Activated CD4-positive, alpha-beta T cell treated with anti-CD3 and anti-CD28 coated beads for 24 hours (primary cell): Measurements from ENCODE around the gene FAM135A.
A peak's percentile ranks its signal among the peaks of the same experiment; 100 is the strongest.
"Not testable (repeated sequence)": the region's sequence is repeated elsewhere in the genome, so short reads cannot be mapped to it uniquely, and the experiment has no call there.

ENCODE experiments used
- DNase-seq, 2 donors: peaks; one replicate each; pipeline ENCODE4 v3.0.0-alpha.2; 2020; ENCODE audit warnings: low read depth in 2 of 2

FAM135A gene

GRCh38 chr6:70547313-70547712, 134.0 kb downstream of the FAM135A start:
- no peak for DNase-seq

GRCh38 chr6:70547905-70548304, 134.6 kb downstream of the FAM135A start:
- DNase-seq: no peak

GRCh38 chr6:70549327-70549726, 136.0 kb downstream of the FAM135A start:
- DNase-seq: no peak

- DNase-seq: no peak
Measured at GRCh38 chr6:70551566-70551965, 138.3 kb downstream of the FAM135A start.

GRCh38 chr6:70552286-70552940, 139.1 kb downstream of the FAM135A start:
- DNase-seq: not testable (repeated sequence)

GRCh38 chr6:70552974-70553373, 139.7 kb downstream of the FAM135A start:
- no peak for DNase-seq

- DNase-seq: no peak
Measured at GRCh38 chr6:70557998-70558397, 144.7 kb downstream of the FAM135A start.

- DNase-seq: not testable (repeated sequence)
Measured at GRCh38 chr6:70562401-70562800, 149.1 kb downstream of the FAM135A start.

GRCh38 chr6:70563530-70563929, 150.2 kb downstream of the FAM135A start:
- DNase-seq: no peak

GRCh38 chr6:70566751-70567382, 153.6 kb downstream of the FAM135A start, which contains the start of gene SDHAF4:
Gene SDHAF4 (plus strand): TSS chr6:70566930. CDS start chr6:70566941, 11 bp downstream.
- peak; percentile 90 to 91 for DNase-seq

- no peak for DNase-seq
Measured at GRCh38 chr6:70574643-70575042, 161.3 kb downstream of the FAM135A start.

- no peak for DNase-seq
Measured at GRCh38 chr6:70575899-70576495, 162.7 kb downstream of the FAM135A start.

- no peak for DNase-seq
Measured at GRCh38 chr6:70586114-70586513, 172.8 kb downstream of the FAM135A start.

GRCh38 chr6:70590400-70590799, 177.1 kb downstream of the FAM135A start:
- DNase-seq: no peak

- DNase-seq: no peak
Measured at GRCh38 chr6:70592391-70593117, 179.2 kb downstream of the FAM135A start.

GRCh38 chr6:70593118-70593486, 179.8 kb downstream of the FAM135A start:
- no peak for DNase-seq

GRCh38 chr6:70599187-70599586, 185.9 kb downstream of the FAM135A start:
- no peak for DNase-seq

GRCh38 chr6:70601014-70601413, 187.7 kb downstream of the FAM135A start:
- no peak for DNase-seq

GRCh38 chr6:70604254-70604653, 190.9 kb downstream of the FAM135A start:
- DNase-seq: no peak

GRCh38 chr6:70607371-70607770, 194.1 kb downstream of the FAM135A start:
- DNase-seq: not testable (repeated sequence)

- DNase-seq: not testable (repeated sequence)
Measured at GRCh38 chr6:70609181-70609580, 195.9 kb downstream of the FAM135A start.
